H1 (cell line): ENCODE results near the gene RYK. TPM values are rescaled to one million over a fixed set of nuclear protein-coding genes. Genes with fewer than 3 reads are reported as not detected.

ENCODE experiments used
- BCL11A ChIP-seq, 2 experiments: IDR thresholded peaks; one replicate each; pipeline ENCODE4 v1.6.1; 2011; ENCODE audit warnings: low read depth in 2 of 2, low read length in 2 of 2, mild to moderate bottlenecking in 2 of 2
- CHD2 ChIP-seq: IDR thresholded peaks from 2 replicates; pipeline ENCODE4 v1.6.1; 2012; ENCODE audit warnings: low read length, improper control_type of control experiment
- CHD7 ChIP-seq: fragments of 300-600 bp; sonication (generic); IDR thresholded peaks from 2 replicates; pipeline ENCODE4 v1.7.1; 2012; ENCODE audit warnings: low read length, moderate library complexity, mild to moderate bottlenecking, inconsistent platforms; ENCODE audit not compliant: insufficient replicate concordance
- EP300 ChIP-seq, 2 experiments: IDR thresholded peaks; 1 replicate in 1 of 2; 2 replicates in 1 of 2; pipeline ENCODE4 v1.6.1; 2011 to 2012; ENCODE audit warnings: low read depth in 2 of 2, low read length in 2 of 2, mild to moderate bottlenecking in 2 of 2, borderline replicate concordance in 1 of 2, inconsistent platforms in 1 of 2, moderate library complexity in 1 of 2
- FOSL1 ChIP-seq: IDR thresholded peaks from 2 replicates; pipeline ENCODE4 v1.6.1; 2011; ENCODE audit warnings: mild to moderate bottlenecking, low read depth, low read length, moderate library complexity; ENCODE audit not compliant: insufficient read depth
- KDM5A ChIP-seq: fragments of 200-600 bp; IDR thresholded peaks from 2 replicates; pipeline ENCODE4 v1.7.1; 2012; ENCODE audit warnings: mild to moderate bottlenecking, low read length, inconsistent platforms, mixed read lengths
- MAFK ChIP-seq: IDR thresholded peaks from 2 replicates; pipeline ENCODE4 v1.6.1; 2012; ENCODE audit warnings: low read depth, mild to moderate bottlenecking, improper control_type of control experiment, low read length
- RXRA ChIP-seq: IDR thresholded peaks from 2 replicates; pipeline ENCODE4 v1.6.1; 2011; ENCODE audit warnings: low read depth, mild to moderate bottlenecking, low read length, moderate library complexity; ENCODE audit not compliant: insufficient read depth
- SIX5 ChIP-seq: IDR thresholded peaks from 2 replicates; pipeline ENCODE4 v1.6.1; 2011; ENCODE audit warnings: mild to moderate bottlenecking, low read depth, low read length
- SP1 ChIP-seq: IDR thresholded peaks from 2 replicates; pipeline ENCODE4 v1.6.1; 2011; ENCODE audit warnings: low read depth, low read length
- TAF7 ChIP-seq: optimal IDR thresholded peaks from 2 replicates; pipeline ENCODE3; 2011; ENCODE audit warnings: low read depth, mild to moderate bottlenecking, inconsistent platforms, low read length, moderate library complexity, borderline replicate concordance
- polyA plus RNA-seq, 7 experiments: library from polyadenylated mRNA; depleted of rRNA in 3 of 7; stranded (reverse) in 5 of 7; unstranded in 2 of 7; fragments of >200 nt in 5 of 7; fragments of 200-250 nt in 2 of 7; gene quantifications; 1 replicate in 5 of 7; 2 replicates in 1 of 7; 4 replicates in 1 of 7; pipeline versions ENCODE4 v1.2.1 to v1.2.3, GENCODE V29; 2011 to 2013; ENCODE audit warnings: missing spikeins in 2 of 7, mixed read lengths in 2 of 7
- total RNA-seq: library from RNA; stranded (reverse); fragmentation: NEBNext Ultra II Directional; extraction: Animal tissue kit (Norgen Biotek cat#: 25700); gene quantifications from 2 replicates; pipeline ENCODE4 v1.2.1, GENCODE V29; 2021

RYK gene
- total and polyA plus RNA-seq, 2 of the 8 experiments (the other 6 are each of a cell fraction or from before 2014, with no cell fraction given), result 30.5 to 63.8 TPM

GRCh38 chr3:134136604-134137003 is 114.1 kb downstream of the RYK start (continued):
- TF ChIP-seq CHD7 (no peak), RXRA (no peak), MAFK (no peak), TAF7 (no peak), CHD2 (no peak), SP1 (no peak), KDM5A (no peak), EP300 (IDR thresholded peaks at IDR 0.05; ENCODE audit: borderline replicate concordance in 1 of 2, low read depth in 2 of 2, low read length in 2 of 2) (no peak), FOSL1 (no peak), BCL11A (IDR thresholded peaks at IDR 0.05; ENCODE audit: low read depth in 2 of 2, low read length in 2 of 2) (no peak), SIX5 (no peak)
